OCI-M2 (cell line): ENCODE results near the gene PIAS1.
"Not testable (repeated sequence)": the region's sequence is repeated elsewhere in the genome, so short reads cannot be mapped to it uniquely, and the experiment has no call there.

Source experiments
- DNase-seq: peaks from one replicate; lab custom pipeline; 2025; ENCODE audit not compliant: unreplicated experiment; lab: John Stamatoyannopoulos, UW

PIAS1 gene

DNA sequence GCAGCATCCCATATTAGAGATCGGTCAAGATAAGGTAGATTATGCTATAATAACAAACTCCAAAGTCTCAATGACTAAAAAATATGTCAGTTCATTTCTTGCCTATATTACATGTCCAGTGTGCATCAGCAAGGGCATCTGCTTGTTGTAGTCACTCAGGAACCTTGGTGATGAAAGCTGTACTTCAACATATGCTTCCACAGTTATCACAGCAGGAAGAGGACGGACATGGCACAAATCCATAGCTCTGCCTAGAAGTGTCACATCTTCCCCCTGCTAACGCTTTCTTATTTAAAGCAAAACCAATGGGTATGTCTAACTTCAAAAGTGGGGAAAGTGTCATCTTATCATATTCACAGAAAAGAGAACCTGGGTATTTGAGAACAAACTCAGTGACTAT lies 20.0 kb upstream of the PIAS1 start:
- no peak for DNase-seq

DNA sequence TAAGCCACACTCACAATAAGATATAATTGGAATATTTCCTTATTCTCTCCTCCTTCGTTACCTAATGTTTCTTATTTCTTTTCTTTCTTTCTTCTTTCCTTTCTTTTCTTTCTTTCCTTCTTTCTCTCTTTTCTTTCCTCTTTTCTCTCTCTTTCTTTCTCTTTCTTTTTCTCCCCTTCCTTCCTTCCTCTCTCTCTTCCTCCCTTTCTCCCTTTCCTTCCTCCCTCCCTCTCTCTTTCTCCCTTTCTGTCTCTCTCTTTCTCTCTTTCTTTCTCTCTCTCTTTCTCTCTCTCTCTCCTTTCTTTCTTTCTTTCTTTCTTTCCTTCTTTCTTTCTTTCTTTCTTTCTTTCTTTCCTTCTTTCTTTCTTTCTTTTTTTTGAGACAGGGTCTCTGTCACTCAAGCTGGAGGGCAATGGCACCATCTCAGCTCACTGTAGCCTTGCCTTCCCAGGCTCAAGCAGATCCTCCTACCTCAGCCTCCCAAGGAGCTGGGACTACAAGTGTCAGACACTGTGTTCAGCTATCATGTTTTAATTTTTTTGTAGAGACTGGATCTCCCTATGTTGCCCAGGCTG lies 19.3 kb upstream of the PIAS1 start:
- DNase-seq = no peak

DNA sequence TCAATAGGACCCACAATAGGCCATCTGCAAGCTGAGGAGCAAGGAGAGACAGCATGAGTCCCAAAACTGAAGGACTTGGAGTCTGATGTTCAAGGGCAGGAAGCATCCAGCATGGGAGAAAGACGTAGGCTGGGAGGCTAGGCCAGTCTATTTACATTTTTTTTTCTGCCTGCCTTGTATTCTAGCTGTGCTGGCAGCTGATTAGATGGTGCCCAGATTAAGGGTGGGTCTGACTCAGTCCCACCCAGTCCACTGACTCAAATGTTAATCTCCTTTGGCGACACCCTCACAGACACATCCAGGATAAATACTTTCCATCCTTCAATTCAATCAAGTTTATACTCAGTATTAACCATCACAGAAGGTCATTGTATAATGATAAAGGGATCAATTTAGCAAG lies 15.9 kb upstream of the PIAS1 start:
- no peak for DNase-seq

DNA sequence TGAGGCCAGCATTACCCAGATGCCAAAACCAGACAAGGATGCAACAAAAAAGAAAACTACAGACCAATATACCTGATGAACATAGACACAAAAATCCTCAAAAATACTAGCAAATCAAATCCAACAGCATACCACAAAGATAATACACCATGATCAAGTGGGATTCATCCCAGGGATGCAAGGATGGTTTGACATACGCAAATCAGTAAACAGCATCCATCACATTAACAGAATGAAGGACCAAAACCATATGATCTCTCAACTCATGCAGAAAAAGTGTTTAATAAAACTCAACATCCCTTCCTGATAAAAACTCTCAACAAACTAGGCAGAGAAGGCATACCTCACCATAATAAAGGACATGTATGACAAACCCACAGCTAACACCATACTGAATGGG lies 14.0 kb upstream of the PIAS1 start:
- no peak for DNase-seq

GRCh38 chr15:68042156-68042854 lies 11.8 kb upstream of the PIAS1 start:
- DNase-seq = no peak

- no peak for DNase-seq
These were observed 11.3 kb upstream of the PIAS1 start for GRCh38 chr15:68042855-68043222.

GRCh38 chr15:68045289-68046265 lies 8.5 kb upstream of the PIAS1 start:
- no peak for DNase-seq

DNA sequence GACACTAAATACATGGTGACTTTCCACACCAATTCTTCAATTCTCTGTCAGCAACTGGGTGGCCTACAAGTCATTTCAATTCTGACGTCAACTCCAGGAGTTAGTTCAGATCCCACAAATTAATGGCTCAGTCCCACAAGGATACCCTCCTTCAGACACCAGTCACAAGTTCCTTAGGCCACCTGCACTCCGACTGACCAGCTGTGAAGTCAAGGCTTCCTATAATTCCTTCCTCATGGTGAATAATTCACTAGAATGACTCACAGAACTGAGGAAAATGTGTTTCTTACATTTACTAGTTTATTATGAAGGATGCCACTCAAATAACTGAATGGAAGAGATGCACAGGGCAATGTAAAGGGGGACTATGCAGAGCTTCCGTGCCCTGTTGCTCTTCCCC lies 6.3 kb upstream of the PIAS1 start:
- DNase-seq = no peak

GRCh38 chr15:68051109-68051508 lies 3.0 kb upstream of the PIAS1 start:
- DNase-seq = no peak

- DNase-seq = no peak
These were observed 2.2 kb upstream of the PIAS1 start for GRCh38 chr15:68051907-68052306.

- DNase-seq = no peak
These were observed 1.7 kb upstream of the PIAS1 start for GRCh38 chr15:68052431-68052830.

DNA sequence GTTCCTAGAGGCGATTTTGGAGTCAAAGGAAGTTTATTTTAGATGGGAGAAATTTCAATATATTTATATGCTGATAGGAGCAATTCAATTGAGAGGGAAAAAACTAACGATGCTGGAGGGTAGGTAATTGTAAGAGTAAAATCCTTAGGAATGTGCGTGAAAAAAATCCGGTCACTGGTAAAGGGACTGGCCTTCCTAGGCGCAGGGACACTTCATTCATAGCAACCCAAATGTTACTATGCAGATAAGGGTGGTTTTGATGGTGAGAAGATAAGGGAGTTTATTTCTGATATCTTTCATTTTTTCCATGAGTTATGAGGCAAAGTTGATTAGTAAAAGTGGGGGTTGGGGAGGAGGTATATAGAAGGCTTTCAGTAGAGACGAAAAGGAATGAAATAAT lies 1.1 kb upstream of the PIAS1 start:
- DNase-seq = no peak

DNA sequence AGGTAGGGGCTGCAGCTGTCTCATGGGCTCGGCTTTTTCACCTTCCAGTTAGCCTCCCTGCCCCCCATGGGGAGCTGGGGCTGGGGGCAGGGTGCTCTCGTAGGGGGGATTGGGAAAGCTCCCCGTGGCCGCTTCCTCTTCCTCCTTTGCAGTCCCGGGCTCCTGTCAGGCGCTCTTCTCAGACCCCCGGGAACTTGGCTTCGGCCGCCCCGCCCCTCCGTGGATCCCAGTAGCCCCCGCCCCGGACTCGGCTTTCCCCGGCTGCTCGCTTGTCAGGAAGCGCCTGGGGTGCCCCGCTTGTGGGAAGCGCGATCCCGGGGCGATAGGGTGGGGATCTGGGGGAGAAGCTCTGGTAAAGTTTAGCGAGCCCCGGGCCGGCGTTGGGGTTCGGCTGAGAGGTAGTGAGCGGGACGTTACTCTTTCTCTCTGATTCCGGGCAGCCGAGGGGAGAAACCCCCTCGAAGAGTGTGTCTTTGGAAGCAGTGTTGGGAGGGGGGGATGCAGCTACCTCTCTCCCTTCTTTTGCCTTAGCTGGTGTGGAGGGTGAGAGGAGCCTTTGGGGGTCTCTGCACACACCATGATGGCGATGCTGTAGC lies 611 bp downstream of the PIAS1 start:
- no peak for DNase-seq

DNA sequence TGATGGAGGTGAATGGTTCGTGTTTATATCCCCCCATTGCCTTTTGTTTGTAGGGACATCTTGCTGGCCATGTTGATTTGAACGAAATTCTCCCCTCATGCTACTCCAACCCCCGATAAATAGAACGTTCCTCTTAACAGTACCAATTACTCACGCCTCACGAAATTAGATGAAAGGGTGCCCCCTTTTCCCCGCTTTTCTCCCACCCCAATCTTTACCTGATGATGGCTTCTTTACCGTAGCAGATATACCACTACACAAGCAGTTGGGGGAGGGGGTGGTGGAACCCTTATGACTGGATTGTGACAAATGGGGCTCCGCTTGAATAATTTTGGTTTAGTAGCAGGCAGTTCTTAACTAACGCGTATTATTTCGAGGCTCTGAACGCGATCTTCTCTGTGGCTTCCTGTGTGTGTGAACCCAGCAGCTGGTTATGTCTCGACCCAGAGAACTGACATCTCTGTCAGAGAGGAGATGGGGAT lies 1.1 kb downstream of the PIAS1 start:
- DNase-seq = no peak

DNA sequence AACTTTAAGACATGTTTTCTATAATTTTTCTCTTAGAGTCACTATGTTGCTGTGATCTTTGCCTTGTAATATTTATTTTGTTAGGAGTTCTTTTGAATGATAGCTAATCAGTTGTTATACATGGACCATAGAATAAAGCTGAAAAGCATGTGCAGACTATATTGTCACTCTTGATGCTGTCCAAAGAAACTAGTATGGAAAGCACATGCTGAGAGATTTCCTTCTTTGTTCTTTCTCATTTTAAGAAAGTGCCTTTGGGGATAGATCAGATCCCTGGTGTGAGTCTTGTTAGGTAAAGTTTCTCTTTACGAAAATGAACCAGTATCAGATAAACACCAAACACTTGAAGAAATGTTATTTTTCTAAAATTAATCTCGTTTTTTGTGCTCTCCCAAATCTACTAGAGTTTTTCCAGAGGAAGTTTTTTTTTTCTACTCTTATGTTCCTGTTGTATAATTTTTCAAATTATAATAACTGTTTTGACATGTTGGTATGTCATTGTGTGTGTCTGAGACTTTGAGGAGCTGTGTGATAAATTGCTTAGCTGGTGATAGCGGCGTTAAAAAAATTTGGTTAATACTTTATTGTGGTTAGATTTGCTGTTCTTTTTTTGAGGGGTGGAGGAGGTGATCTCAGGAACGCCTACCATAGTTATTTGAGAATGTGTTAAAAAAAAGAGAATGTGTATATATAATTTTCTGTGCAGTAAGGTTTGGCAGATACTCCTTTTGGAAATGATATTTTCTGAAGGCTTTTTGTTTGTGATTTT lies 2.2 kb downstream of the PIAS1 start:
- DNase-seq = no peak

GRCh38 chr15:68057034-68057433 lies 2.9 kb downstream of the PIAS1 start:
- DNase-seq = no peak

- DNase-seq = no peak
These were observed 3.6 kb downstream of the PIAS1 start for GRCh38 chr15:68057758-68058157.

GRCh38 chr15:68058970-68059369 lies 4.9 kb downstream of the PIAS1 start:
- not testable (repeated sequence) for DNase-seq

DNA sequence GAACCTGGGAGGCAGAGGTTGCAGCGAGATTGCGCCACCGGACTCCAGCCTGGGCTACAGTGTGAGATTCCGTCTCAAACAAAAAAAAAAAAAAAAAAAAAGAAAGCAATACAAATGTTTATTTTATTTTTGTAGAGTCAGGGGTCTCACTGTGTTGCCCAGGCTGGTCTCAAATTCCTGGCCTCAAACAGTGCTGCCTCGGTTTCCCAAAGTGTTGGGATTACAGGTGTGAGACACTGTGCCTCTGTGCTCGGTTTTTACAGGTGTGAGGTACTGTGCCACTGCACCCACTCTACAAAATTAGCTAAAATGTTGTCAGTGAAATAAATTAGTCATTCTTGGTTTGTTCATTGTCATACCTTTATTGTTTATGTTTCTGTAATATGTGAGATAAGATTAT lies 5.5 kb downstream of the PIAS1 start:
- no peak for DNase-seq

GRCh38 chr15:68061171-68061570 lies 7.1 kb downstream of the PIAS1 start:
- DNase-seq = no peak

DNA sequence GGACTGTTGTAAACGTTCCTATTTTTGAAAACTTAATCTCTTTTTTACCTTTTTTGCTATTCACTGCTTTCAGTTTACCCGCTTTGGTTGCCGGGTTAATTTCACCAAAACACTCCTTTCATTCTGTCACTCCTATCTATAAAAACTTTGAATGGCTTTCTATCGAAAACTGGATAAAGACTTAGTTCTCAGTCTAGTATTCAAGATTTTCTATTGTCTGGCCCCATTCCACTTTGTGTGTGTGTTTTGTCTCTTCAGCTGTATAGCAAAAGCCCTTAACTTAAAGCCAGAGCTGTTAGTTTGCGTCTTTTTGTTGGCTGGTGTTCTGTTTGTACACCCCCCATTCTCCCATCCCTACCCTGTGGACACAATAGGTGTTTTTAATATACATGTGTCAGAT lies 7.5 kb downstream of the PIAS1 start:
- DNase-seq = no peak
